Measurements from ENCODE around the gene HPSE2. TPM values are rescaled to one million over a fixed set of nuclear protein-coding genes. Genes with fewer than 3 reads are reported as not detected.
A peak's percentile ranks its signal among the peaks of the same experiment; 100 is the strongest.

Gene HPSE2
- total and polyA plus RNA-seq, 2 of the 8 experiments (the other 6 are each of a cell fraction or from before 2014, with no cell fraction given): 0.41 to 0.58 TPM

- 0 out of 2 replicates have a peak overlapping the region, but pooled peaks have one; percentile 32 for H2BK15ac ChIP-seq (ENCODE audit: low read length)
- H3K27me3 ChIP-seq (replicated peaks in 1 of 4; ENCODE audit: control insufficient read depth in 3 of 4, extremely low read depth in 1 of 4, insufficient read depth in 3 of 4, low read length in 3 of 4): no peaks in the 10 kb centered on the region
- H3K14ac ChIP-seq (ENCODE audit: insufficient read length): no peak overlapping the region
- peaks cover 0 to 10% (median 3%) of the 10 kb centered on the region in 4 experiments; a peak in 6 of 7 replicates for H3K4me1 ChIP-seq (replicated peaks in 1 of 4; ENCODE audit: control insufficient read depth in 3 of 4, insufficient read depth in 4 of 4, low read length in 3 of 4)
- peak overlapping the region; percentile 63 to 64 for H3K4me2 ChIP-seq (ENCODE audit: insufficient read depth in 1 of 2, low read depth in 2 of 2, low read length in 2 of 2)
- no peaks in the 10 kb centered on the region for H3K79me2 ChIP-seq (ENCODE audit: control insufficient read depth in 1 of 2, insufficient read depth in 2 of 2, low read length in 2 of 2)
- no peaks in the 10 kb centered on the region for H3K79me1 ChIP-seq (ENCODE audit: low read depth, low read length)
- H3K4me3 ChIP-seq (ENCODE audit: extremely low read depth in 1 of 4, insufficient read depth in 2 of 4, low read depth in 3 of 4, low read length in 4 of 4): peak overlapping the region; percentile 14 to 59 (median 32)
- 0 out of 2 replicates have a peak overlapping the region, but pooled peaks have one; percentile 82 for H4K8ac ChIP-seq (ENCODE audit: extremely low read depth, insufficient read depth, low read length)
- H3K56ac ChIP-seq (replicated peaks; ENCODE audit: insufficient read length, low read depth, low read length): no peak overlapping the region
- no peak overlapping the region for H2AFZ ChIP-seq (ENCODE audit: low read length)
- no peaks in the 10 kb centered on the region for H3K9me3 ChIP-seq (ENCODE audit: insufficient read depth in 2 of 2, low read depth in 1 of 2, low read length in 1 of 2)
- no peak overlapping the region for H2BK12ac ChIP-seq (ENCODE audit: low read depth, low read length)
- no peak for FAIRE-seq
- no peaks in the 10 kb centered on the region; the same call in 1 of the 2 replicates for H3K23me2 ChIP-seq (ENCODE audit: low read depth, low read length)
- peak overlapping the region; percentile 1 for H4K5ac ChIP-seq (ENCODE audit: insufficient read length, low read depth, low read length)
- peak overlapping the region; percentile 13 for H4K91ac ChIP-seq (replicated peaks; ENCODE audit: insufficient read length, low read length)
- H4K20me1 ChIP-seq (replicated peaks in 1 of 2; ENCODE audit: control insufficient read depth in 1 of 2, insufficient read depth in 2 of 2, low read length in 2 of 2): no peaks in the 10 kb centered on the region
- DNase-seq (ENCODE audit: low read depth in 1 of 2, low spot score in 2 of 2): no peak
- H3K18ac ChIP-seq (ENCODE audit: extremely low read depth, low read length): 0 out of 2 replicates have a peak overlapping the region, but pooled peaks have one; percentile 80
- CTCF ChIA-PET (ENCODE audit: partially characterized antibody): interaction anchor here (0.9 to 6.9 kb wide), 3 partner anchors 11 to 94 kb away, joined by 3 to 69 read pairs (median 3); no protein-coding TSS in a partner anchor
- H2BK120ac ChIP-seq (replicated peaks; ENCODE audit: low read depth, low read length): no peak overlapping the region
- H3K36me3 ChIP-seq (ENCODE audit: control insufficient read depth in 2 of 4, insufficient read depth in 4 of 4, low read length in 3 of 4): peaks cover 0 to 4% (median 0%) of the 10 kb centered on the region in 4 experiments; a peak in 3 of 8 replicates
- WGBS, 2 experiments (ENCODE audit: extremely low coverage in 1 of 2, insufficient coverage in 1 of 2, insufficient read length in 1 of 2, insufficient replicate concordance in 2 of 2, low coverage in 1 of 2, low lambda C conversion rate in 2 of 2, missing lambda C conversion rate in 1 of 2): 55% methylated on average over 3 of the region's 3 CpGs; no CpG with 5 or more reads in 1 of the 2 experiments
- no peak overlapping the region for H2AK5ac ChIP-seq (ENCODE audit: low read depth, low read length)
- peak overlapping the region in 2 of 4 experiments; percentile 35 to 64; a peak in 2 of 7 replicates for H3K9ac ChIP-seq (replicated peaks in 1 of 4; ENCODE audit: extremely low read depth in 1 of 4, low read depth in 3 of 4, low read length in 3 of 4)
- no peak overlapping the region for H3K4ac ChIP-seq (replicated peaks; ENCODE audit: insufficient read length, low read depth, low read length)
- H2BK20ac ChIP-seq (ENCODE audit: low read length): no peak overlapping the region
- no peak overlapping the region for H3K23ac ChIP-seq (ENCODE audit: insufficient read length)
- H3K27ac ChIP-seq (ENCODE audit: low read depth, low read length): no peak overlapping the region
- TF ChIP-seq YY1 (IDR thresholded peaks at IDR 0.05; ENCODE audit: low read depth, low read length) (no peak), CTBP2 (IDR thresholded peaks at IDR 0.05; ENCODE audit: borderline replicate concordance, insufficient read depth, insufficient read length, low read length) (no peak), CBX8 (IDR thresholded peaks at IDR 0.05; ENCODE audit: borderline replicate concordance, low read depth, low read length) (no peak), RFX5 (IDR thresholded peaks at IDR 0.05; ENCODE audit: borderline replicate concordance, low read depth, low read length) (no peak), KDM5A (IDR thresholded peaks at IDR 0.05; ENCODE audit: low read length) (no peak), POLR2AphosphoS5 (IDR thresholded peaks at IDR 0.05; ENCODE audit: low read depth, low read length) (no peak), EZH2 (IDR thresholded peaks at IDR 0.05; ENCODE audit: low read depth, low read length, severe bottlenecking) (no peak), TAF7 (optimal IDR thresholded peaks at IDR 0.05; ENCODE audit: borderline replicate concordance, low read depth, low read length) (no peak), KDM1A (IDR thresholded peaks at IDR 0.05; ENCODE audit: borderline replicate concordance, low read length) (peak; percentile 82; the same call in 1 of the 2 replicates)
- H2BK5ac ChIP-seq (ENCODE audit: low read depth, low read length): peak overlapping the region; percentile 85; the same call in 1 of the 2 replicates
- POLR2A ChIA-PET (ENCODE audit: partially characterized antibody): interaction anchor here (0.7 to 2.0 kb wide), 9 partner anchors 8 to 1016 kb away, joined by 3 to 11 read pairs (median 5); partner anchors contain the start of genes GOT1 and HPS1
These were observed 821.1 kb downstream of the HPSE2 start for GRCh38 chr10:98414578-98414931.

Measured in H1 (cell line).